Neuronal stem cell (in vitro differentiated cells): Measurements from ENCODE around the gene BMP15. TPM values are rescaled to one million over a fixed set of nuclear protein-coding genes. Genes with fewer than 3 reads are reported as not detected.

Source experiments
- DNase-seq: peaks from one replicate; pipeline ENCODE4 v3.0.0-alpha.2; 2013; ENCODE audit warnings: low spot score
- H2AFZ ChIP-seq: one replicate; pipeline ENCODE4 v1.6.1; 2013; ENCODE audit warnings: mild to moderate bottlenecking, low read length, inconsistent platforms
- H2AK5ac ChIP-seq: 2 replicates; pipeline ENCODE4 v1.6.1; 2013; ENCODE audit warnings: low read depth, mild to moderate bottlenecking, inconsistent platforms, low read length, moderate library complexity, mixed read lengths
- H2BK120ac ChIP-seq: 2 replicates; pipeline ENCODE4 v1.6.1; 2013; ENCODE audit warnings: low read depth, mild to moderate bottlenecking, inconsistent platforms, low read length, moderate library complexity, mixed read lengths
- H2BK12ac ChIP-seq: one replicate; pipeline ENCODE4 v1.6.1; 2013; ENCODE audit warnings: low read length, inconsistent platforms
- H2BK15ac ChIP-seq: 2 replicates; pipeline ENCODE4 v1.6.1; 2013; ENCODE audit warnings: mild to moderate bottlenecking, low read length, inconsistent platforms, mixed read lengths
- H2BK5ac ChIP-seq: one replicate; pipeline ENCODE4 v1.6.1; 2013; ENCODE audit warnings: inconsistent platforms, mild to moderate bottlenecking, low read length, moderate library complexity
- H3K14ac ChIP-seq: one replicate; pipeline ENCODE4 v1.6.1; 2013; ENCODE audit warnings: low read length, inconsistent platforms
- H3K18ac ChIP-seq: 2 replicates; pipeline ENCODE4 v1.6.1; 2013; ENCODE audit warnings: low read length, inconsistent platforms
- H3K23ac ChIP-seq: 2 replicates; pipeline ENCODE4 v1.6.1; 2013; ENCODE audit warnings: low read depth, mild to moderate bottlenecking, mixed read lengths, low read length, inconsistent platforms; ENCODE audit not compliant: poor library complexity
- H3K27ac ChIP-seq: replicated peaks from 3 replicates; pipeline ENCODE4 v1.5.1; 2013; ENCODE audit warnings: low read length, inconsistent platforms
- H3K27me3 ChIP-seq, 3 experiments: 2 replicates each; pipeline ENCODE4 v1.6.1; 2013; ENCODE audit warnings: low read length in 3 of 3, mild to moderate bottlenecking in 2 of 3, inconsistent platforms in 1 of 3, low read depth in 1 of 3, mixed read lengths in 1 of 3, moderate library complexity in 1 of 3; ENCODE audit not compliant: control insufficient read depth in 3 of 3, insufficient read depth in 3 of 3
- H3K36me3 ChIP-seq, 2 donors: replicated peaks in 1 of 2; 2 replicates each; pipeline ENCODE4 v1.6.1; 2013; ENCODE audit warnings: low read length in 2 of 2; ENCODE audit not compliant: control insufficient read depth in 2 of 2, insufficient read depth in 2 of 2
- H3K4ac ChIP-seq: 2 replicates; pipeline ENCODE4 v1.6.1; 2013; ENCODE audit warnings: inconsistent platforms, mild to moderate bottlenecking, low read length, moderate library complexity
- H3K4me1 ChIP-seq, 2 donors: 1 replicate in 1 of 2; 2 replicates in 1 of 2; pipeline ENCODE4 v1.6.1; 2013; ENCODE audit warnings: low read length in 2 of 2, low read depth in 1 of 2; ENCODE audit not compliant: control insufficient read depth in 2 of 2, insufficient read depth in 1 of 2
- H3K4me2 ChIP-seq: one replicate; pipeline ENCODE4 v1.6.1; 2013; ENCODE audit warnings: mild to moderate bottlenecking, low read length, inconsistent platforms; ENCODE audit not compliant: insufficient read depth, poor library complexity, severe bottlenecking
- H3K4me3 ChIP-seq, 2 donors: 2 replicates each; pipeline ENCODE4 v1.5.1; 2013; ENCODE audit warnings: low read length in 2 of 2, mild to moderate bottlenecking in 2 of 2, inconsistent platforms in 1 of 2, moderate library complexity in 1 of 2
- H3K79me1 ChIP-seq: one replicate; pipeline ENCODE4 v1.6.1; 2013; ENCODE audit warnings: low read depth, mild to moderate bottlenecking, inconsistent platforms, low read length, moderate library complexity
- H3K9ac ChIP-seq: one replicate; pipeline ENCODE4 v1.6.1; 2013; ENCODE audit warnings: mild to moderate bottlenecking, low read depth, low read length, inconsistent platforms; ENCODE audit not compliant: poor library complexity
- H3K9me3 ChIP-seq, 2 donors: replicated peaks in 1 of 2; 2 replicates each; pipeline versions ENCODE3 to v1.6.1; 2013; ENCODE audit warnings: low read length in 2 of 2, mild to moderate bottlenecking in 2 of 2, inconsistent platforms in 1 of 2, low read depth in 1 of 2, mixed read lengths in 1 of 2, moderate library complexity in 1 of 2; ENCODE audit not compliant: control insufficient read depth in 2 of 2, insufficient read depth in 1 of 2
- H4K8ac ChIP-seq: one replicate; pipeline ENCODE4 v1.6.1; 2013; ENCODE audit warnings: low read depth, mild to moderate bottlenecking, inconsistent platforms, low read length, moderate library complexity
- H4K91ac ChIP-seq: one replicate; pipeline ENCODE4 v1.6.1; 2013; ENCODE audit warnings: low read length, low read depth, mild to moderate bottlenecking, inconsistent platforms; ENCODE audit not compliant: poor library complexity
- WGBS, 2 donors: extraction: QIAGEN DNeasy Blood & Tissue Kit; methylation state at CpG; one replicate each; pipeline ENCODE4 v1.1.7; 2013; ENCODE audit warnings: missing lambda C conversion rate in 2 of 2, mixed read lengths in 1 of 2; ENCODE audit not compliant: insufficient read length in 2 of 2, insufficient replicate concordance in 1 of 2; ENCODE audit errors: extremely low coverage in 2 of 2; 5-methylcytosine and 5-hydroxymethylcytosine counted together
- polyA plus RNA-seq, 2 experiments: library from polyadenylated mRNA; stranded (reverse); fragments of 200-250 nt; gene quantifications; one replicate each; pipeline ENCODE4 v1.2.3, GENCODE V29; 2013

BMP15 gene
- not detected for polyA plus RNA-seq (2013, experiment 1 of 2)
- not detected for polyA plus RNA-seq (2013, experiment 2 of 2)

DNA sequence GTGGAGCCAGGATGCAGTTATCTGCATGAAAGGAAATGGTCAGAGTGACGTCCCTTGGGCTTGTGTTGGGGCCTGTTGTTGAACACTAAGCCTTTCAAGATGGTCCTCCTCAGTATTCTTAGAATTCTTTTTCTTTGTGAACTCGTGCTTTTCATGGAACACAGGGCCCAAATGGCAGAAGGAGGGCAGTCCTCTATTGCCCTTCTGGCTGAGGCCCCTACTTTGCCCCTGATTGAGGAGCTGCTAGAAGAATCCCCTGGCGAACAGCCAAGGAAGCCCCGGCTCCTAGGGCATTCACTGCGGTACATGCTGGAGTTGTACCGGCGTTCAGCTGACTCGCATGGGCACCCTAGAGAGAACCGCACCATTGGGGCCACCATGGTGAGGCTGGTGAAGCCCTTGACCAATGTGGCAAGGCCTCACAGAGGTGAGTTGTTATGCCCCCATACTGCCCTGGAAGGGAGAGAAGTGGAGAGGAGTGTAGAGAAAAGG lies at the start of gene BMP15:
BMP15 (plus strand) TSS at position 51 of the 492 bp plus-strand sequence; CDS start at position 100, 49 bp downstream.
- H4K91ac ChIP-seq, result no peak within 1 kb of the TSS
- no peak within 1 kb of the TSS for H2AFZ ChIP-seq
- H2BK12ac ChIP-seq, result no peak within 1 kb of the TSS
- no peaks in the 10 kb centered on the region for H3K9me3 ChIP-seq
- no peak within 1 kb of the TSS for H2BK15ac ChIP-seq
- no peaks in the 10 kb centered on the region for H3K4me1 ChIP-seq
- no peak within 1 kb of the TSS for H2BK120ac ChIP-seq
- H2AK5ac ChIP-seq, result no peak within 1 kb of the TSS
- H3K9ac ChIP-seq, result no peak within 1 kb of the TSS
- H3K18ac ChIP-seq, result no peak within 1 kb of the TSS
- H2BK5ac ChIP-seq, result no peak within 1 kb of the TSS
- no peaks in the 10 kb centered on the region for H3K36me3 ChIP-seq
- no peak within 1 kb of the TSS for H3K4me3 ChIP-seq
- no peak within 1 kb of the TSS for H4K8ac ChIP-seq
- peaks cover 0 to 7% (median 0%) of the 10 kb centered on the region in 3 experiments for H3K27me3 ChIP-seq
- DNase-seq, result no peak
- no peaks in the 10 kb centered on the region for H3K79me1 ChIP-seq
- no peak within 1 kb of the TSS for H3K27ac ChIP-seq
- no peak within 1 kb of the TSS for H3K14ac ChIP-seq
- H3K4me2 ChIP-seq, result no peak within 1 kb of the TSS
- H3K23ac ChIP-seq, result no peak within 1 kb of the TSS
- WGBS, 2 donors, result no CpG with 5 or more reads among the region's 9 CpGs
- no peak within 1 kb of the TSS for H3K4ac ChIP-seq

DNA sequence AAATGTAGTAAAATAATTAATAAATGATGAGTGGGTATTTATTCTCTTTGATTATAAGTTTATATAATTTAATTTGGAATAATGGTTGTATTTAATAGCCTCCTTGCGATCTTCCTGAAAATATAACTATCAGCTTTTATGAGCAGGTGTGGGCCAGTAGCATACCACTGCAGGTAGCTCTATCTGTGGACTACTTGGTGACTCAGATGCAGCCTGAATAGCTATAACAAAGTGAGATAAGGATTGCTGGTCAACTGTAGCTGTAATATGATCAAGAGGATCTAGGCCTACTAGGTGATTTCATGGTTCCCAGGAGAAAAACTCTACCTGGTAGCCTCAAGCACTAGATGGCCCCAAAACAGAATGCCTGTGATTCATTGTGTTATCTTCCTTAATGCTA lies 47.1 kb upstream of the BMP15 start:
- Histone ChIP-seq H3K4me2 (no peak overlapping the region), H4K91ac (no peak overlapping the region), H3K27me3 (no peaks in the 10 kb centered on the region), H2AK5ac (no peak overlapping the region), H3K27ac (no peak overlapping the region), H2BK15ac (no peak overlapping the region), H3K9ac (no peak overlapping the region), H3K4me3 (no peak overlapping the region), H3K18ac (no peak overlapping the region), H3K79me1 (no peaks in the 10 kb centered on the region), H4K8ac (no peak overlapping the region), H2BK120ac (no peak overlapping the region), H3K23ac (no peak overlapping the region), H2BK12ac (no peak overlapping the region), H3K4ac (no peak overlapping the region), H3K36me3 (no peaks in the 10 kb centered on the region), H3K9me3 (no peaks in the 10 kb centered on the region), H3K4me1 (no peaks in the 10 kb centered on the region), H2BK5ac (no peak overlapping the region), H2AFZ (no peak overlapping the region), H3K14ac (no peak overlapping the region)
- WGBS, 2 donors, result no CpG with 5 or more reads among the region's 1 CpG
- no peak for DNase-seq

DNA sequence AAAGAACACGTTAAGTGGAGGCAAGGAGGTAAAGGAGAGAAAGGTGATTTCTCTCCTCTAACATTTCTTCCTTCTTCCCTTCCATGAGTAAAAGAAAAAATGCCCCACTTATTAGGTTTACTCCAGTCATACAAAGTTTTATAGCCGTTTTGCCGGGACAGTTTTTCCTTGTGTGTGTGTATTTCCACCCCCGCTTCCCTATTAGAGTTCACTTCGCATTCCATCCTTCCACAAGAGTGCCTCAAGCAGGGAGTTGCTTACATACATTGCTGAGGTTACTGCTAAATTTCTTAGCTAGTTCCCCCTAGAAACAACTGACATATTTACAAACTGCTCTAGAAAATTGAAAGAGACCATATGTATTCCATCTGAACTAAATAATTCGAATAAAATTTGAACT lies 45.2 kb upstream of the BMP15 start:
- Histone ChIP-seq H3K4ac (no peak overlapping the region), H3K36me3 (no peaks in the 10 kb centered on the region), H3K4me3 (no peak overlapping the region), H4K8ac (no peak overlapping the region), H3K23ac (no peak overlapping the region), H3K9ac (no peak overlapping the region), H3K4me2 (no peak overlapping the region), H3K27me3 (peaks cover 0 to 4% (median 0%) of the 10 kb centered on the region in 3 experiments), H3K14ac (no peak overlapping the region), H3K18ac (no peak overlapping the region), H2AFZ (no peak overlapping the region), H4K91ac (no peak overlapping the region), H3K9me3 (no peaks in the 10 kb centered on the region), H2AK5ac (no peak overlapping the region), H2BK5ac (no peak overlapping the region), H2BK15ac (no peak overlapping the region), H2BK12ac (no peak overlapping the region), H3K27ac (no peak overlapping the region), H2BK120ac (no peak overlapping the region), H3K79me1 (no peaks in the 10 kb centered on the region), H3K4me1 (no peaks in the 10 kb centered on the region)
- no peak for DNase-seq
- no CpG with 5 or more reads among the region's 6 CpGs for WGBS, 2 donors

DNA sequence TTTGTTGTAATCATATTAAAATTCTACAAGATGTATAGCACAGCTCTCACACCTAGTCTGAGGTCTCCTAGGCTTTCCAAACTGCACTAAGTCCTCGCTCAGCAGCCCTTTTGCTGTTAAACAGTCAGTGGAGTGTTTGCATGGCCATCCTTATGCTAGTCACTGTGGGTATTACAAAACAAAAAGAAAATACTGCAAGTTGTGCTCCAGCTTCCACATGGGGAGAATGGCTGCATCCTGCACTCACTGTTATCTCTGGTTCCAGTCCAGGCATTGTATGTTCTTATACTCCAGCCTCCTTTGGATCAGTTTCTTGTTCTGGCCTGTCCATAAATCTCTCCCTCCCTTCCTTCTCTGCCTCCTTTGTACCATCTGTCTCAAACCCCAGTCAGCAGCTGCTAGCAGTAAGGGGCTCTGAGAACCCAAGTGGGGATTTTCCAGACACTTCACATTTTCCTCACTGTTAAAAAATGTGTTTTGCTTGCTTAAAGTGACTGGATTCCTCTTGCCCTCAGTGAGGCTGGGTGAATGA lies 38.5 kb upstream of the BMP15 start:
- H2BK120ac ChIP-seq, result no peak overlapping the region
- H3K14ac ChIP-seq, result no peak overlapping the region
- H2BK5ac ChIP-seq, result no peak overlapping the region
- no peak overlapping the region for H3K27ac ChIP-seq
- no peak for DNase-seq
- H2BK12ac ChIP-seq, result no peak overlapping the region
- H4K91ac ChIP-seq, result no peak overlapping the region
- H2AK5ac ChIP-seq, result no peak overlapping the region
- no peaks in the 10 kb centered on the region for H3K79me1 ChIP-seq
- H3K23ac ChIP-seq, result no peak overlapping the region
- no peak overlapping the region for H3K4me2 ChIP-seq
- peaks cover 0 to 2% of the 10 kb centered on the region in 2 donors for H3K4me1 ChIP-seq
- H2AFZ ChIP-seq, result no peak overlapping the region
- H4K8ac ChIP-seq, result no peak overlapping the region
- H2BK15ac ChIP-seq, result no peak overlapping the region
- H3K9me3 ChIP-seq, result no peaks in the 10 kb centered on the region
- no peak overlapping the region for H3K4ac ChIP-seq
- no CpG with 5 or more reads among the region's 1 CpG for WGBS, 2 donors
- no peaks in the 10 kb centered on the region for H3K36me3 ChIP-seq
- no peak overlapping the region for H3K4me3 ChIP-seq
- no peak overlapping the region for H3K9ac ChIP-seq
- no peak overlapping the region for H3K18ac ChIP-seq
- peaks cover 0 to 12% (median 0%) of the 10 kb centered on the region in 3 experiments for H3K27me3 ChIP-seq
